ENCODE data around the gene NCBP2L.

GRCh38 chrX:107780525-107780924 is 3.0 kb downstream of the NCBP2L start:
- TF ChIP-seq, protein P1, sequence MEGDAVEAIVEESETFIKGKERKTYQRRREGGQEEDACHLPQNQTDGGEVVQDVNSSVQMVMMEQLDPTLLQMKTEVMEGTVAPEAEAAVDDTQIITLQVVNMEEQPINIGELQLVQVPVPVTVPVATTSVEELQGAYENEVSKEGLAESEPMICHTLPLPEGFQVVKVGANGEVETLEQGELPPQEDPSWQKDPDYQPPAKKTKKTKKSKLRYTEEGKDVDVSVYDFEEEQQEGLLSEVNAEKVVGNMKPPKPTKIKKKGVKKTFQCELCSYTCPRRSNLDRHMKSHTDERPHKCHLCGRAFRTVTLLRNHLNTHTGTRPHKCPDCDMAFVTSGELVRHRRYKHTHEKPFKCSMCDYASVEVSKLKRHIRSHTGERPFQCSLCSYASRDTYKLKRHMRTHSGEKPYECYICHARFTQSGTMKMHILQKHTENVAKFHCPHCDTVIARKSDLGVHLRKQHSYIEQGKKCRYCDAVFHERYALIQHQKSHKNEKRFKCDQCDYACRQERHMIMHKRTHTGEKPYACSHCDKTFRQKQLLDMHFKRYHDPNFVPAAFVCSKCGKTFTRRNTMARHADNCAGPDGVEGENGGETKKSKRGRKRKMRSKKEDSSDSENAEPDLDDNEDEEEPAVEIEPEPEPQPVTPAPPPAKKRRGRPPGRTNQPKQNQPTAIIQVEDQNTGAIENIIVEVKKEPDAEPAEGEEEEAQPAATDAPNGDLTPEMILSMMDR (IDR thresholded peaks at IDR 0.05): no peak
- no peak for TF ChIP-seq POLR2A (IDR thresholded peaks at IDR 0.05)

Measured in testis (tissue), 2 donors.